ENCODE results near the gene ACAD11.

Gene ACAD11

DNA sequence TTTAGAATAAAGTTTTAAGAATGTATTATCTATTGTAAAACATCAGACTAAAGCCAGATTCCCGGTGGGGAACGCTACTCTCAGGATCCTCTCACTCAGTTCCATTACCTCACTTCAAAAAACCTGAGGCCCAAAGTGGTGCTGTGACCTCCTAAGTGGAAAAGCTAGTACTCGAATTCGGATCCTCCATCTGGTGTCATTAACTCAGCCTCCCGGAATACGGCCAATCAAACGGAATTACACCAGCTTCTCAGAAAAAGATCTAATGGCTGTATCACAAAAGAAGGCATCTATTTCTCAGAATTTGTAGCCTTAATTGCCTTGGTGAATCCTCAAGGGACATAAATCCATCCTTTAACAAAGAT, 627 bp downstream of the ACAD11 start:
- H3K9ac ChIP-seq = no peak overlapping the region
- TF ChIP-seq, protein P1, sequence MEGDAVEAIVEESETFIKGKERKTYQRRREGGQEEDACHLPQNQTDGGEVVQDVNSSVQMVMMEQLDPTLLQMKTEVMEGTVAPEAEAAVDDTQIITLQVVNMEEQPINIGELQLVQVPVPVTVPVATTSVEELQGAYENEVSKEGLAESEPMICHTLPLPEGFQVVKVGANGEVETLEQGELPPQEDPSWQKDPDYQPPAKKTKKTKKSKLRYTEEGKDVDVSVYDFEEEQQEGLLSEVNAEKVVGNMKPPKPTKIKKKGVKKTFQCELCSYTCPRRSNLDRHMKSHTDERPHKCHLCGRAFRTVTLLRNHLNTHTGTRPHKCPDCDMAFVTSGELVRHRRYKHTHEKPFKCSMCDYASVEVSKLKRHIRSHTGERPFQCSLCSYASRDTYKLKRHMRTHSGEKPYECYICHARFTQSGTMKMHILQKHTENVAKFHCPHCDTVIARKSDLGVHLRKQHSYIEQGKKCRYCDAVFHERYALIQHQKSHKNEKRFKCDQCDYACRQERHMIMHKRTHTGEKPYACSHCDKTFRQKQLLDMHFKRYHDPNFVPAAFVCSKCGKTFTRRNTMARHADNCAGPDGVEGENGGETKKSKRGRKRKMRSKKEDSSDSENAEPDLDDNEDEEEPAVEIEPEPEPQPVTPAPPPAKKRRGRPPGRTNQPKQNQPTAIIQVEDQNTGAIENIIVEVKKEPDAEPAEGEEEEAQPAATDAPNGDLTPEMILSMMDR (IDR thresholded peaks at IDR 0.05) = no peak
- H3K4me1 ChIP-seq = peaks cover 15% of the 10 kb centered on the region
- peaks cover 33% of the 10 kb centered on the region for H3K79me2 ChIP-seq
- H3K9me3 ChIP-seq (ENCODE audit: control insufficient read depth, low read length) = no peaks in the 10 kb centered on the region
- no peaks in the 10 kb centered on the region for H3K27me3 ChIP-seq (ENCODE audit: control insufficient read depth, insufficient read depth, low read length)
- no peaks in the 10 kb centered on the region for H3K36me3 ChIP-seq (ENCODE audit: control insufficient read depth, insufficient read depth, low read length)
- peak overlapping the region; percentile 85 for H3K4me3 ChIP-seq (ENCODE audit: low read depth, low read length)
- peak overlapping the region; percentile 75 for H3K4me2 ChIP-seq (ENCODE audit: low read length)
- peak overlapping the region; percentile 96 for H2AFZ ChIP-seq
- peak overlapping the region; percentile 86 for H3K27ac ChIP-seq

DNA sequence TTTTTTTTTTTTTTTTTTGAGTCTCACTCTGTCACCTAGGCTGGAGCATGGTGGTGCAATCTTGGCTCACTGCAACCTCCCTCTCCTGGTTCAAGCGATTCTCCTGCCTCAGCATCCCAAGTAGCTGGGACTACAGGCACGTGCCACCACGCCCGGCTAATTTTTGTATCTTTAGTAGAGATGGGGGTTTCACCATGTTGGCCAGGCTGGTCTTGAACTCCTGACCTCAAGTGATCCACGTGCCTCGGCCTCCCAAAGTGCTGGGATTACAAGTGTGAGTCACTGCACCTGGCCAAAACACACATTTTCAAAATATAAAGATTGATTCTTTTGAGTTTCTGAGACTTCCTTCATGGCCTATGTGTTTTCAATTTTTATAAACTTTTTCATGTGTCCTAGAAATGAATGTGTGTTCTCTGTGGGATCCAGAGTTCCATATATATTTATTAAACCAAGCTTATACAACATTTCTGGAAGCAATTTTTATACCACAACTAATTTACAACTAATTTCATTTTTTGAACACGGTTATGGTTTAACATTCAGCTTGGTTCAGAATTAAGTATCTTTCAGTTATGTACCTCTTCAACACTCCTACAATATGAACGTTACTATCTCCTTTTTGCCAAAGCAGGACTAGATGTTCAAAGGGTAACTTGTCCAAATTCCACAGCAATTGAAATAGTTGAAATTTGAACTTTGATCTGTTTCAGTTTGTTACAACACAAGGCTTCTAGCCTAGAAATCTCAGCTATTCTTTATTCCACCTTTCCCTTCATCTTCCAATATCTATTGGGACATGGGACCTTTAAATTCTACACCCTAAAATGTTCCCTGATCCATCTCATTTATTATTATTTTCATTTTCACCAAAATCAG, 1.5 kb downstream of the ACAD11 start:
- no peak overlapping the region for H3K27ac ChIP-seq
- H3K36me3 ChIP-seq (ENCODE audit: control insufficient read depth, insufficient read depth, low read length) = no peaks in the 10 kb centered on the region
- H3K4me1 ChIP-seq = peaks cover 15% of the 10 kb centered on the region
- H3K9ac ChIP-seq = no peak overlapping the region
- TF ChIP-seq, protein P1 (IDR thresholded peaks at IDR 0.05) = no peak
- peak overlapping the region; percentile 96 for H2AFZ ChIP-seq
- H3K79me2 ChIP-seq = peaks cover 36% of the 10 kb centered on the region
- H3K27me3 ChIP-seq (ENCODE audit: control insufficient read depth, insufficient read depth, low read length) = no peaks in the 10 kb centered on the region
- no peaks in the 10 kb centered on the region for H3K9me3 ChIP-seq (ENCODE audit: control insufficient read depth, low read length)
- H3K4me2 ChIP-seq (ENCODE audit: low read length) = peak overlapping the region; percentile 75
- H3K4me3 ChIP-seq (ENCODE audit: low read depth, low read length) = peak overlapping the region; percentile 85

DNA sequence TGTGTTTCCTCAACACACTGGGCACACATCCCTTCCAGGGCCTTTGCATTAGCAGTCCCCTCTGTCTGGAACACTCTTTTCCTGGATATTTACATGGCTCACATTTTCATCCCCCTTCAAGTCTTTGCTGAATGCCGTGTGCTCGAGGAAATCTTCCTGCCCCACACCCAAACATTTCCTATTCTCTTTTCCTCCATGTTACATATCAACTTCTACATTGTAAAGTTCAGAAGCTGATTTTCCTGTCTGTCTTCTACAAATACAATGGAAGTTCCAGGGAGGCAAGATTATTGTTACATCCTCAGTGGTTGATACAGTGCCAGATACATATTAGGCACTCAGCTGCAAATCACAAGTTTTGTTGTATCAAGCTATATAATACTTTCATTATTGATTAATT, 4.1 kb downstream of the ACAD11 start:
- Histone ChIP-seq H2AFZ (no peak overlapping the region), H3K27ac (no peak overlapping the region), H3K9ac (no peak overlapping the region), H3K27me3 (ENCODE audit: control insufficient read depth, insufficient read depth, low read length) (no peaks in the 10 kb centered on the region), H3K4me2 (ENCODE audit: low read length) (no peak overlapping the region), H3K4me3 (ENCODE audit: low read depth, low read length) (no peak overlapping the region), H3K36me3 (ENCODE audit: control insufficient read depth, insufficient read depth, low read length) (no peaks in the 10 kb centered on the region), H3K4me1 (peaks cover 11% of the 10 kb centered on the region), H3K79me2 (peaks cover 30% of the 10 kb centered on the region), H3K9me3 (ENCODE audit: control insufficient read depth, low read length) (no peaks in the 10 kb centered on the region)
- TF ChIP-seq, protein P1 (IDR thresholded peaks at IDR 0.05) = no peak

DNA sequence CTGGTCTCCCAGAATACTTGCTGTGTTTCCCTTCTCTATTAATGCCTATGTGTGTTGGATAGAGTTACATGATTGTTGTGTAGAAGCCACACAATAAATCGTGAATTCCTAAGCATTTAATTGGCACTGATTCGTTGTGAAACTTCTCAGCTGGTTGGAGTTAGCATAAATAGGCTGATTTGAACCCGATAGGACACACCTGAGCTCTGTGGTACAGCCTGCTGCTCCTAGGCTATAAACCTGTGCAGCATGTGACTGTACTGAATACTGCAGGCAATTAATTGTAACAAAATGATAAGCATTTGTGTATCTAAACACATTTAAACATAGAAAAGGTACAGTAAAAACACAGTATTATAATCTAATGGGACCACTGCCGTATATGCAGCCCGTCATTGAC, 4.9 kb downstream of the ACAD11 start:
- TF ChIP-seq, protein P1 (IDR thresholded peaks at IDR 0.05) = no peak

GRCh38 chr3:132654190-132654589, 5.4 kb downstream of the ACAD11 start:
- no peak overlapping the region for H3K4me3 ChIP-seq (ENCODE audit: low read depth, low read length)
- H3K27me3 ChIP-seq (ENCODE audit: control insufficient read depth, insufficient read depth, low read length) = no peaks in the 10 kb centered on the region
- H3K36me3 ChIP-seq (ENCODE audit: control insufficient read depth, insufficient read depth, low read length) = no peaks in the 10 kb centered on the region
- TF ChIP-seq, protein P1 (IDR thresholded peaks at IDR 0.05) = no peak
- no peak overlapping the region for H3K27ac ChIP-seq
- no peaks in the 10 kb centered on the region for H3K9me3 ChIP-seq (ENCODE audit: control insufficient read depth, low read length)
- no peak overlapping the region for H3K4me2 ChIP-seq (ENCODE audit: low read length)
- H3K79me2 ChIP-seq = peaks cover 26% of the 10 kb centered on the region
- no peak overlapping the region for H3K9ac ChIP-seq
- peaks cover 11% of the 10 kb centered on the region for H3K4me1 ChIP-seq
- H2AFZ ChIP-seq = no peak overlapping the region

More for the DNA sequence above, 4.9 kb downstream of the ACAD11 start:
- H3K9ac ChIP-seq = no peak overlapping the region
- H3K9me3 ChIP-seq (ENCODE audit: control insufficient read depth, low read length) = no peaks in the 10 kb centered on the region
- H3K36me3 ChIP-seq (ENCODE audit: control insufficient read depth, insufficient read depth, low read length) = no peaks in the 10 kb centered on the region
- H3K27ac ChIP-seq = no peak overlapping the region
- H3K4me3 ChIP-seq (ENCODE audit: low read depth, low read length) = no peak overlapping the region
- H3K4me2 ChIP-seq (ENCODE audit: low read length) = no peak overlapping the region
- peaks cover 27% of the 10 kb centered on the region for H3K79me2 ChIP-seq
- peaks cover 11% of the 10 kb centered on the region for H3K4me1 ChIP-seq
- no peak overlapping the region for H2AFZ ChIP-seq
- H3K27me3 ChIP-seq (ENCODE audit: control insufficient read depth, insufficient read depth, low read length) = no peaks in the 10 kb centered on the region
